ENCODE measurements around the gene HECW1.
"Not testable (repeated sequence)": the region's sequence is repeated elsewhere in the genome, so short reads cannot be mapped to it uniquely, and the experiment has no call there.

The HECW1 gene

DNA sequence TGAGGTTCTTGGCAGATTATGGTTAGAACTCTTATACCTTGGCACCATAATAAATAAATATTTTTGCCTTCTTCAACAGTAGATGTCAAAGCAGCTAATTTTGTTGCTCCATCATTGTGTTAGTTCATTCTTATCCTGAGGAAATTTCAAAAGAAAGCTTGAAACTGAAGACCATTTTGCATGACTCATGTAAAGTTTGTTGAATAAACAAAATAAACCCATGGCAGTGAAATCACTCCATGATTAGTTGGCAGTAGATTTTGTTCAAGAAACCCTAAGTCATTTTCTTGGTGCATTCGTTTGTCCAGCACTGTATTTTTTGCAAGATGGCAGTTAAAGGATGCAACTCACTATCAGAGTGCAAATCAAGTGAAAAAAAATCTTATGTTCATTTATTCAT, 91.6 kb downstream of the HECW1 start:
- no peak for DNase-seq (ENCODE audit: low read depth in 2 of 3, low spot score in 1 of 3)

DNA sequence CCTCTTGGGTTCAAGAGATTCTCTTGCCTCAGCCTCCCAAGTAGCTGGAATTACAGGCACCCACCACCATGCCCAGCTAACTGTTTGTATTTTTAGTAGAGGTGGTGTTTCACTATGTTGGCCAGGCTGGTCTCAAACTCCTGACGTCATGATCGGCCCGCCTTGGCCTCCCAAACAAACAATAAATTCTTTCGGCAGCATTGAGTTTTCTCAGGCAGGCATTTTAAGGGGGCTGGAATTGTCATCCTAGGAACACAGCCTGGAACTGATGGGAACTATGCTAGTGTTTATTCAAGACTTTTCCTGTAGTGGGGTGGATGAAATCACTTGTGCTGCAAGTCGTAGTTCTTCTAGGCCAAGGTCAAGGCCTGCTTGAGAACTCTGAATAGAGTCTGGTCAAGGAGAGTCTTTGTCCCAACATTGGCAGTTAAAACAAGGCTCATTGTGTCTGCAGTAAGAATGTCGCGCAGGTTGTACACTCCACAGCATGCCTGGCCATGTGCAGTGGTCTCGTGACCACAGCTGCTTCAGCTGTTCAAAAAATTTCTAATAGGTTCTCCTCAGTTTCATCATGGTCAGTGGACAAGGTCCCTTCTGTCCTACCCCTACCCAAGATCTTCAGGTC, 92.8 kb downstream of the HECW1 start:
- DNase-seq (ENCODE audit: low read depth in 2 of 3, low spot score in 1 of 3), result no peak

DNA sequence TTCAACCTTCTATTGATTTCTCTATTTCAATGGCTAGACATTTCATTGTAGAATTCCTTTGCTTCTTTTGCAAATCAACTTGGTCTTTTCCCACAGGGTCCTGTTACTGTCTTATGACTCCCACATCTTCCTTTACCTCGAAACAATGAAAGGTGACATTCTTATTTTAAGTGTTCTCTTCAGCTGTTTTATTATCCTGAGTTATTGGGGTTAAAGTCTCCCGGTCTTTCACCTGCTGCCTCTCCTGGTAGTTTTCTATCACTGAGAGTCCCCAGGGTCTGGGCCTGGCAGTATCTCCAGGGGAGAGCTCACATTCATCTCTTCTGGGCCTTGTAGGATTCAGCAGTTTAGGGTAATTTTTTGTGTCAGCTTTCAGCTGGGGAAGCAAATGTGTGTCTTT, 95.8 kb downstream of the HECW1 start:
- no peak for DNase-seq (ENCODE audit: low read depth in 2 of 3, low spot score in 1 of 3)

DNA sequence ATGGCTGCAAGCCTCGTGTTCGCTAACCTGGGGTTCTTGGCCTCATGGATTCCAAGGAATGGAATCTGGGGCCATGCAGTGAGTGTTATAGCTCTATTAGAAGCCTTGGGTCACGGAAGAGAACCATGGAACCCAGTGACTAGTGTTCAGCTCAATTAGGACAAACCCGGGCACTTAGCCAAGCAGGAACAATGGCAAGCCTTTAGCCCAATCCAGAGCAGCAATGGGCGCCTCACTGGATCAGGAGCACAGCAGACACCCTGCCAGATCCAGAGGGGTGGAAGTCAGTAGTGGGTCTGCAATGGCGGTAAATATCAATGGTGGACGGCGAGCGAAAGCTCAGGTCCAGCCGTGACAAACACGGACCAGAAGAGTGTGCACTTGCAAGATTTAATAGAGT, 98.1 kb downstream of the HECW1 start:
- not testable (repeated sequence) for DNase-seq (ENCODE audit: low read depth in 2 of 3, low spot score in 1 of 3)

DNA sequence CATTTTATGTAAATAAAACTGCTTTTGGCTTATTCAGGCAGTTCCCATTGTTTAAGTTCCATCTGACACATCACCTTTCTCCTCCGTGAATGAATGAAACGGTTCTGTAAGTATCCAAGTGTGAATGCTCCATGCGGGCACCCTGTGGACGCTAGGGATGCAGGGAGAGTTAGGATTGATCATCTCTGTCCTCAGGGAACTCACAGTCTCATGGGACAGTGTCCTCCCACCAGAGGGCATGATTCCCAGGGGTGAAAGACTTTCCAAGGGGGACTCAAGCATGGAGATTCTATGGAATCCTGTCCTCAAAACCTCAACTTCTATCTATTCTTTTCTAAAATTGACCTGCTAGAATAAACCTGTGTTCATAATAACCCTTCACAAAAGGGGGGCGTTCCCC, 98.8 kb downstream of the HECW1 start:
- no peak for DNase-seq (ENCODE audit: low read depth in 2 of 3, low spot score in 1 of 3)

DNA sequence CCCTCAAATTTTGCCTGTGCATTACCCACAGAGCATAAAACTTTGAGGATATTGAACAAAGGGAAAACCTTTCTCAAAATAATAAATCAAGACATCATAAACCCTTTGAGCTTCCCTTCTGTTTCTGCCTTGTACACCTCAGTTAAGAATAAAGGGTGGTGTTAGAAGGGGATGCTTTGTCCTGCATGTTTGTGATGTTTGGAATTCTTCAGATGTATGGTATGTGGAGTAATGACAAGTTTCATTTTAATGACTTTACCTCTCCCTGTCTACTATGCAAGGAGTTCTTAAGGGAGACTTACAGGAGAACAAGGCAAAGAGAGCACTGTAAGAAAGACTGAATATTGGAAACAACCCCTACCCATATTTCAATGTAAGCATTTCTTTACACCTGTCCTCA, 99.2 kb downstream of the HECW1 start:
- DNase-seq (ENCODE audit: low read depth in 2 of 3, low spot score in 1 of 3), result no peak

DNA sequence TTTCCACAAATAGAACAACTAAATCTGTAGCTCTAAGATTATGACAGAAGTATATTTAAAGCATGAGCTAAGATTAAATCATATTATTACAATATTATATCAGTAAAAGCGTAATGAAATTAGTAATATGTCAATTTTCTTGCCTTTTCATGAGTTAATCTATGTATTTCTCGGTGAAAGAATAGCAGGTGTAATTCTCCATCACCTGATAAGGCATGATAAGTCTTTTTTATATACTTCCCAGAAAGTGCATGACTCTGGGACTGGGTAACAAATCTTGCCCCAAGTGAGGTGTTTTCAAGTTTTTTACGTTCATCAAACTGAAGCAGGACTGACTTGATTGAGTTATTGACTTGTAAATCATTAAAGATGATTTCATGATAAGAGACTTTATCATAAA, 100.5 kb downstream of the HECW1 start:
- DNase-seq (ENCODE audit: low read depth in 2 of 3, low spot score in 1 of 3), result no peak

DNA sequence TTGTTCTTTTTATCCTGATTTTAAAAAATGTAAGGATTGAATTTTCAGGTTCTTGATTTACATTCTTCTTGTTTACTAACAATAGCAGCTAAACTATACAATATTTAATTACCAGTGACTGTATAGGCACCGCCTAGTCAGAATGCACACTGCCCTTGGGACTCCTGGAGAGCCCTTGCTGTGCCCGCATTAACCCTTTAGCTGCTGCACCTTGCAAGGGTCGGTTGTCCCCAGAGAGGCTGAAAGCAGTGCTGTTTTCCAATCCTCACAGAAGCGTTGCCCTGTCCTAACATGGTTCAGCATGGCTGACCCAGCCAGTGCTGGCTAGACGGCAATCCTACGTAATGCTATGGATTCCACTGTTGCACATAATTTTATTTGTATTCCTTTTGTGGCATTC, 102.6 kb downstream of the HECW1 start:
- no peak for DNase-seq (ENCODE audit: low read depth in 2 of 3, low spot score in 1 of 3)

DNA sequence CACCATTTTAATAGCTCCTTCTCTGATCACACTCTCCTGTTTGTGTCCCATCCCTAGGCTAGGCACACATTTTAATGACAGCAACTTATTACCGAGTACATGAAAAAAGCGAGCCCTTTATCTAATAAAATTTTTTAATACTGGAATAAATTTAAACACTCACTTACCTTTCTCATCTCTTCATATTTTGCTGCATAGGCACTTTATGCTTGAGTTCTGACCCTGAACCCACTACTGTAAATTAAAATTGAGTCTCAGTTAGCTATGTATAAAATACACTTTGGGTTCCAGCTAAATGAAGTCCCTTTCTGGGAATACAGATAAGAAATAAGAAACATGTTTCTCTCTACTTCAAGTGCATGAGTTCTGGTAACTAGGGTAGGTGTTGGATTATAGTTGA, 104.6 kb downstream of the HECW1 start:
- no peak for DNase-seq (ENCODE audit: low read depth in 2 of 3, low spot score in 1 of 3)

DNA sequence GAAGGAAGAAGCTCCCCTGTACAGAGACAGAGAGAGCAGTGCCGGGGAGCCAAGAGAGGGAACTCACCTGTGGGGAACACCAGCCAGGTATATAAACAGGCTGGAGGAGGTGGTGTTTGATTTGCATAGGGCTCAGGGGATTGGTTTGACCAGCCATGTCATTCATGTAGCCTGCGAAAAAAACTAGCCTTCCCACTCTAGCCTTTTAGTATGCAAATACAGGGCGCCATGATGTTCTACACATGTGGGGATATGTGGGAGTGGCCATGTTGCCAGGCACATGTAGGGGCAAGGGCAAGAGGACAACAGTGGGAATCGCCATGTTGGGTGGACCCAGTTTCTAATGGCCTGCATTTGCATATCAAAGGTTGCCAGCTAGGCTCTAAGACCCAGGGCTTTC, 106.5 kb downstream of the HECW1 start:
- DNase-seq (ENCODE audit: low read depth in 2 of 3, low spot score in 1 of 3), result not testable (repeated sequence)

DNA sequence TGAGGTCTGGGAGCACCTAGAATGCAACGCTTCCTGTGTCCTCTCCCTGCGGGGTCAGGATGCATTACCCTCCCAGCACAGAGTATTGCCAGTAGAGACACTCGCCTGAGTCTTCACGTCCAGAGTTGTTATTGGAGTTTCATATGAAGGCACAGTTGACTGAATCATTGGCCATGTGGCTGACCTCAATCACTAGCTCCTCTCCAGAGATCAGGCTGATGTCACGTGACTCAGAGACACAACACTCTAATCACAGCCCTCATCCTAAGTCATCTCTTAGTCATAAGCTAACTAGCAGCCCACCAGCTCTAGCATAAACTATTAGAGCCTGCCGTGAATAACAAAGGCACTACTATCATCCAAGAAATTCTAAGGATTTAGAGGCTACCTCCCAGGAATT, 107.8 kb downstream of the HECW1 start:
- no peak for DNase-seq (ENCODE audit: low read depth in 2 of 3, low spot score in 1 of 3)

DNA sequence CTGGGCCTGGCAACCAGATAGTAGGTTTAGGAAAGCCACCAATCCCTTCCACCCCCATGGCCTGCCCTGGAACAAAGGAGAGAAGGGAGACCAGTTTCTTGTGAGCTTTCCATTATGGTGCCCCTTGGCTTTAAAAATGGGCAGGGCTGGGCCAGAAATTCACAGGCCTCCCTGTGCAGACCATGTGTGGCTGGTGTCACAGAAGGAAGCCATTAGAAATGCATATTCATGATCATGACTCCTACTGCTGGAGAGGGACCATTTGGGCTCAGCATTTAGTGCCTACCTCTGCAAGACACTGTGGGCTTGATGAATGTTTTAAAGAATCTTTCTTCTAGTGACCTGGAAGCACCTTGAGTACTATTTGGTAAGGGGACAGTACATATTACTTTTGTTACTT, 108.3 kb downstream of the HECW1 start:
- DNase-seq (ENCODE audit: low read depth in 2 of 3, low spot score in 1 of 3), result no peak

DNA sequence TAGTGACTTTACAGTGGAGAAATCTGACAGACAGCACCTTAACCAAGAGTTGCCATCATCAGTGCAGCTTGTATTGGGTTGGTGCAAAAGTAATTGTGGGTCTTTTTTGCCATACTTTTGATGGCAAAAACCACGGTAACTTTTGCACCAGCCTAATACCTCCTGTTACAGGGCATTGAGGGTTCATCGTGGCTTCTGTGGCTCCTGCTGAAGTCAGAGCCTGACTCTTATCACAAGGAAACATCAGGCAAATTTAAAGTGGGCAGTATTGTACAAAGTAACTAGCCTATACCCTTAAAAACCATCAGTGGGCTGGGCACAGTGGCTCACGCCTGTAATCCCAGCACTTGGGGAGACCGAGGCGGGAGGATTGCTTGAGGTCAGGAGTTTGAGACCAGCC, 117.4 kb downstream of the HECW1 start:
- DNase-seq (ENCODE audit: low read depth in 2 of 3, low spot score in 1 of 3), result no peak

DNA sequence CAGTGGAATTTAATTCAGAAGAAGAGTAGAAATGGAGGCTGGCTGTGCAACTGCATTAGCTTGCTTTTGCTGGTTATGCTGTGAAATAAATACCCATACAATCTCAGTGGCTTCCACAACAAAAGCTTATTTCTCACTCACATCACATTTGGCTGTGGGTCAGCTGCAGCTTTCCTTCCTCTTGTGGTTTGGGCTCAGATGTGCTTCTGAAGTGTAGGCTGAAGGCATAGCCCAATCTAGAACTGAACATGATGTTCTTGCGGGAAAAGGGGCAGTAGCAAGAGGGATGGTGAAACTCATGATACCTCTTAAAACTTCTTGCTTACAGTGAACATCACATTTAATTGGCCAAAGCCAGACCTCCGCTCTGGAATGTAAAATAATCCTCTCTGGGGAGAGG, 119.9 kb downstream of the HECW1 start:
- no peak for DNase-seq (ENCODE audit: low read depth in 2 of 3, low spot score in 1 of 3)

DNA sequence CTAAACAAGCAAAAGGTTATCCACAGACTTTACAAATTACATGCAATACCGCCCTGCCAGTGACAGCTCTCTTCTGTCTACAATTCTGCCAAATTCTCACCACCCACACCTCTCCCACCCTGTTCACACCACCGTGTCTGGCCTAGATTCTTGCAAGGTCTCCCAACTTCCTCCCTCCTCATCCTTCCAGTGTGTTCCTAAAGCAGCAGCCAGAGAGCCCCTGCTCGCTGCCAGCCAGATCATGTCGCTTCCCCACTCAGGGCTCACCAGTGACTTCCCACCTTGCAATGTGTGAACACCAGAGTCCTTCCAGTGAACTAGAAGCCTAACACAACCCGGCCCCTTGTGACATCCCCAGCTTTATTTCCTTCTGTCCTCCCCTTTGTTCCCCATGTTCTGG, 121.6 kb downstream of the HECW1 start:
- DNase-seq (ENCODE audit: low read depth in 2 of 3, low spot score in 1 of 3), result no peak

DNA sequence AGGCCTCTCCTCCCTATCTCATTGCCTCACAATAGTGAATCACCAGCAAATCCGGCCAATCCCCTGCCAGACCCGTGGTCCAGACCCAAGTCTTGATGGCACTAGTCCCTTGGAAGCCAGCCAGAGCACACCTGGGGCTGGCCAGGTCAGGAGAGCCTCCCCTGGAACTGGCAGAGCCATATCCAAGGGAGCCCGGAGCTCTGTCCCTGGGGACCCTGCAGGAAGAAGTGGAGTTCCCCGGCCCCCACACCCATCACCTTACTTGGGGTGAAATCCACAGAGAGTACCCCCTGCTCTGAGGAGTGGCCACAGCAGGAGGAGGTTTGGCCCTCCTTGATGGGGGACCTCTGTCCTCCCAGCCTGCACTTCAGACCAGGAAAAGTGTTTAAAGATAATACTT, 122.5 kb downstream of the HECW1 start:
- DNase-seq (ENCODE audit: low read depth in 2 of 3, low spot score in 1 of 3), result no peak

DNA sequence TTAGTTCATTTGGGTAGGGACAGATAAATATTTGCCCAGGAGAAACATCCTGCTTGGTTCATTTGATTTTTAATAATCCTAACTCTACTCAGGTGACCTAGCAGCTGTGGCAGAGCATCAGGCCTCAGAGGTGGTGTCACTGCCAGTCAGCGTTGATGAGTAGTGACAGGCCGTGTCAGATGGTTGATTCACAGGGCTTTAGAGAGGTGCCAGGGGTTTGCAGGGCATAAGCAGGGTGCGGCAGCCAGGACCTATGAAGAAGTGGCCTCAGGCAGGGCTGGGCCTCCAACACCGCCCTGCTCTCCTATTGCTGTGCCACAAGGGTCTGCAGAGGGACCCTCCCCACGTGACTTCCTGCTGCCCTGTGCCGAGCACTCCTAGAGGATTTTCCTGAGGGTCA, 128.1 kb downstream of the HECW1 start:
- DNase-seq (ENCODE audit: low read depth in 2 of 3, low spot score in 1 of 3), result no peak

DNA sequence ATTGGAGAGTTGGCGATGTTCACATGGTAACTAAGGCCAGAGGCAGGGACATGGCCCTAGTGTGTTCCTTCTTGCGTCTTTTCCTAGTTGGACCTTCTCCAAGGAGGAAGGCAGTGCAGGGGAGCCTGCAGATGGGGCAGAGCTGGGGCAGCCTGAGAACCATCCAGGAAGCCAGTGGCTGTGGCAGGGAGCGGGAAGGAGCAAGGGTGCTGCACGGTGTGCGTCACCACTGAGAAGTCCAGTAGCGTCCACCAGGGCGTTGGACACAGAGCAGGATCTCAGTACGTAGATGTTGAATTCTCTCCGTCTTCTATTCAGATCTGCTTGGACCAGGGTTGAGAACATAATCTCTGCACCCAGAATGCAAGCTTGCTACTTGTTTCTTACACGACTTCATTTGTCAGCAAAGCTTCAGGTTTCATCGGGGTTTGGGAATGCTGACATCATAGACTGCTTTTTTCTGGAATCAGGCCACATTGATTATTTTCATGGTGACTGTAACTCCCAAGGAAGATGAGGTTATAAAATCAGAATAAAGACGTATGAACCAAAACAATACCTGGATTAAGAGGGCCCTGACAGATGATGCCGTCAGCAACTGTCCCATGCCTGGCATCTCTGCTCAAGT, 130.3 kb downstream of the HECW1 start:
- no peak for DNase-seq (ENCODE audit: low read depth in 2 of 3, low spot score in 1 of 3)

DNA sequence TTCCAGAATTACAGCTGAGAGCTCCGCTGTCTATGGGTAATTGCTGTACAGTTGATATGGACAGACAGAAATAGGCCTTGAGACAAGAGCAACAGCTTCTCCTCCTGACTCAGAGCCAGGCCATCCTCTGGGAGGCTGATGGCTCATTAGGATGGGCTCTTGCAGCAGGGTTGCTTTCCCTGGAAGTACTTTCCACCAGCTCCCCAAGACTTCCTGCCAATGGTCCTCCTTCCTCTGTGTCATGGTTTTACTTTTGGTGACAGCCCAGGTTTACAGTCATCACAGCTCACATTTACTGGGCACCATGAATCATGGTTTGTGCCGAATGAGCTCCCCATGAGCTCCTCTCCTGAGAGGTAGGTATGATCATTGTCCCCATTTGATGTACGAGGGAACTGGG, 131.8 kb downstream of the HECW1 start:
- no peak for DNase-seq (ENCODE audit: low read depth in 2 of 3, low spot score in 1 of 3)

DNA sequence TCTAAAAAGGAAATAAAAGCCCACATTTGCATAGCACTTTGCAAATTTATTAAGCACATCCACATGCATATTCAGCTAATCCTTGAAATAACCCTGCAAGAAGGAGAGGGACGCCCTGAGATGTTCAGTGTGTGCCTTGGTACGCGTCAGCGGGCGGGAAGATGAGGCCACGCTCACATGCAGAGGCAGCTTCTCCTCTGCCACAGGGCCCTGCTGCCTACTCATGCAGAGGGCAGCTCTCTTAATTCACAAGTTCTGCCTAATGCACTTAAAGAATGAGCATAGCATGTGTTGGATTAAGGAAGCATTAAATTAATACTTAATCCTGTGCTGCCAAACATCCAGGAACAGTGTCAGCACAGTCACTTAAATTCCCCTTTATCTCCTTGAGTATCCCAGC, 132.3 kb downstream of the HECW1 start:
- no peak for DNase-seq (ENCODE audit: low read depth in 2 of 3, low spot score in 1 of 3)

DNA sequence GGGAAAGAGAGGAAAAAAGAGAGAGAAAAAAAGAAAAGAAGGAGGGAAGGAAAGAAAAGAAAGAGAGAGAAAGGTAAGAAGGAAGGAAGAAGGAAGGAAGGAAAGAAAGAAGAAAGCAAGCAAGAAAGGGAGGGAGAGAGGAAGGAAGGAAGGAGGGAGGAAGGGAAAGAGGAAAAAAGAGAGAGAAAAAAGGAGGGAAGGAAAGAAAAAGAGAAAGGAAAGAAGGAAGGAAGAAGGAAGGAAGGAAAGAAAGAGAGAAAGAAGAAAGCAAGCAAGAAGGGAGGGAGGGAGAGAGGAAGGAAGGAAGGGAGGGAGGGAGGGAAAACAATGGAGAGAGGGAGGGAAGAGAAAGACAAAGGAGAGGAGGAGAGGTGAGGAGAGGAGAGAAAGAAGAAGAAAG, 135.3 kb downstream of the HECW1 start:
- no peak for DNase-seq (ENCODE audit: low read depth in 2 of 3, low spot score in 1 of 3)

DNA sequence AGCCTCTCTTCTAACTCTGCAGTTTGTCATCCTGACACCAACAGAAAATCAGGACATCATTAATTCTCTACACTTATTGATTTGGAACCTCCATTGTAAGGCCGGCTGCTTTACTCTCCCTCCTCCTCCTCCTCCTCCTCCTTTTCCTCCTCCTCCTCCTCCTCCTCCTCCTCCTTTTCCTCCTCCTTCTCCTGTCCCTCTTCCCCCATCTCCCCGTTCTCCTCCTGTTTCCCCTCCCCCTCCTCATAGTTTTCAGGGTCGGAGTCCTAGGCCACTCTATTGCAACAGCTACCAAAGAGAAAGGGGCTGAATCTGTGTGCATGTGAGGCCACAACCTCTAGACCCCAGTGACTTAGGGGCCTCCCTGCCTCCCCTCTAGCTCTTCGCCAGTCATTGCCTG, 136.1 kb downstream of the HECW1 start:
- DNase-seq (ENCODE audit: low read depth in 2 of 3, low spot score in 1 of 3), result no peak

All from stimulated activated CD4-positive, alpha-beta T cell treated with anti-CD3 and anti-CD28 coated beads, Interleukin-12 subunit alpha, Interleukin-12 subunit beta, amount 100 ng/mL, for 48 hours (primary cell).